SK-N-MC (cell line): ENCODE measurements around the gene EPHA4.

Source experiments
- EZH2 ChIP-seq: fragments of 200-600 bp; sonication (generic); IDR thresholded peaks from one replicate; pipeline ENCODE4 v1.6.1; 2017; ENCODE audit warnings: antibody characterized with exemption
- POLR2AphosphoS5 ChIP-seq: IDR thresholded peaks from 2 replicates; pipeline ENCODE4 v1.6.1; 2012; ENCODE audit warnings: mild to moderate bottlenecking, low read depth, low read length, borderline replicate concordance

- TF ChIP-seq POLR2AphosphoS5 (no peak), EZH2 (no peak)
Measured at GRCh38 chr2:221561770-221562169, 10.3 kb downstream of the EPHA4 start.
